HG03025 (cell line): ENCODE results near the gene CCDC71L.

ENCODE experiments used
- ATAC-seq: cut with Tn5 transposase; IDR thresholded peaks from one replicate; pipeline ENCODE4 v1.9.1; 2021; ENCODE audit warnings: mild to moderate bottlenecking, moderate library complexity; ENCODE audit not compliant: unreplicated experiment, low FRiP score

Gene CCDC71L

GRCh38 chr7:106609416-106609815 is 51.5 kb downstream of the CCDC71L start:
- ATAC-seq = no peak

GRCh38 chr7:106608661-106609060 is 52.3 kb downstream of the CCDC71L start:
- no peak for ATAC-seq
